T-helper 22 cell (primary cell): ENCODE results near the gene YRDC.
"Not testable (repeated sequence)": the region's sequence is repeated elsewhere in the genome, so short reads cannot be mapped to it uniquely, and the experiment has no call there.

Experiments
- DNase-seq: peaks from one replicate; pipeline ENCODE4 v3.0.0-alpha.2; 2020; ENCODE audit warnings: low read depth

YRDC gene

DNA sequence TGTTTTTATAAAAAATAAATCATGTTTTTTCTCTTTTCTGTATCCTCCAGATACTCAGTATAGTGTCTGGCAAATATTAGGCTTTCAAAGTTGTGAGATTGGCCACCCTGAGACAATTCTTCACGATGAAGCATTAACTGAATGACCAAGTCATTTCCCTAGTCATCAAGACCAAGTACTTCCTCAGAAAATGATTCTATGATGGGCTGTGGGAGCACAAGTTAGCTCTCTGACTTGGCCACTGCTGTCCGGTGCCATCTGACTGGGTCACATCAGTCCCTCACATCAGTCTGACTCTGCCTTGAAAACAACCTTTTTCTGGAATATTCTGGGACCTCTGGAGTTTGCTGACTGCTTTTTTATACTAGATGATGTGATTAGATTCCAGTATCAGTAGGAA lies 13.5 kb upstream of the YRDC start:
- no peak for DNase-seq

DNA sequence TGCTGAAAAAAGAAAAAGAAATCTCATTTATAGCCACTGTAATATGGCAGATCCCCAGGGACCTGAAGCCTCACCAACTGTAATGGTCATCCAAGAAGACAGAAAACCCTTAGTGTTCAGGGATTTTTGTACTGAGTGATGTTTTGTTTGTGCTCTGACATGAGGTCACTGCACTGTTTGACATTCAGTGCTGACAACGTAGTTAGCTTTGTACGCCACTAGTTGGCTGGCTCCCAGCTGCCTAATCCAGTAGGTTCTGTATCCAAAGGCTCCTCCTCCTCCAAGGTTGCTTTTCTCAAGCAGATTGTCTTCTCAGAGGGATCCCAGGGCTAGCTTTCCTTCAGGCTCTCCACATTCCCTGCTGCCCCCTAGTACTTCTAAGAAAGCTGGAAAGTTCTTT lies 9.5 kb upstream of the YRDC start:
- DNase-seq: no peak

DNA sequence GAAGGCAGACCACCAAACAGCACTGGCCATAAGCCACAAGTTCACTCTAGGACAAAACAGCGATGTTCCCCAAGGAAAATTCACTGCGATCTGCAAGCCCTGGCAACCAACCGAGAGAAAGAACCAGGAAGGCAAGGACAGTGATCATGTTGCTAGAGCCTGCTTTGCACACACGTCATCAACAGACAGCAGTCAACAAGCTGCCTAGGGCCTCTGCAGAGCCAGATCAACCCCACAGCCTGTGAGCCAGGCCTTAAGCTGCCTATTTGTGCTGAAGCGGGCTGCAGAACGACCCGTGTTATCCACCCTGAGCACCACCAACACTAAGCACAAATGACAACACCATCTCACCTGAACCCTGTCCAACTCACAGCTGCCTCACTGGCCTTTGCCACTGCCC lies 6.2 kb upstream of the YRDC start:
- DNase-seq: no peak

DNA sequence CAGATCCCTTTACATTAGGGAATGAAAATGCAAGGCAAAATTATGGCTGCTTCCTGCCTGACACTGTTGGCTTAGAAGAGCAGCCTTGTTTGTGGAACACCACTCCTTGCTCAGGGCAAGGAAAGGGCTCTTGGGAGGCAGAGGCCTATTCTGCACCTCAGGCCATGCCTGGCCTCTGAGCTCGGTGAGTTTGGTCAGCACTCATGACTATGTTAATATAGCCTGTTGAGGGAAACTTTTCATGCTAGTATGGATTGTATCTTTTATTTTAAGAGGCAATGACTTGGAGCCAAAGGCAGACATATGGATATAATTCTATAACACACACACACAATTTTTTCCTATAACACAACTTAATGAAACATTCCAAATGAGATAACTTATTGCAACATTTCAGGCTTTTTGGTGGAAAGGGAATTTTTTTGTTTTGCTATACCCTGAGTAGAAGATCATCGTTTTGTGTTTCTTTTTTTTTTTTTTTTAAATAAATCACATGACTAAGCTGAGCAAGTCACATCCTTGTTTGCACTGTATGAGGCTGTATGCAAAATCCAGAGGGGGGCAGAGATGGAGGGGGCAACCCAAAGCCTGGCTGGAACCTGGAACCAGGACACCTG lies 5.6 kb upstream of the YRDC start:
- DNase-seq: no peak

DNA sequence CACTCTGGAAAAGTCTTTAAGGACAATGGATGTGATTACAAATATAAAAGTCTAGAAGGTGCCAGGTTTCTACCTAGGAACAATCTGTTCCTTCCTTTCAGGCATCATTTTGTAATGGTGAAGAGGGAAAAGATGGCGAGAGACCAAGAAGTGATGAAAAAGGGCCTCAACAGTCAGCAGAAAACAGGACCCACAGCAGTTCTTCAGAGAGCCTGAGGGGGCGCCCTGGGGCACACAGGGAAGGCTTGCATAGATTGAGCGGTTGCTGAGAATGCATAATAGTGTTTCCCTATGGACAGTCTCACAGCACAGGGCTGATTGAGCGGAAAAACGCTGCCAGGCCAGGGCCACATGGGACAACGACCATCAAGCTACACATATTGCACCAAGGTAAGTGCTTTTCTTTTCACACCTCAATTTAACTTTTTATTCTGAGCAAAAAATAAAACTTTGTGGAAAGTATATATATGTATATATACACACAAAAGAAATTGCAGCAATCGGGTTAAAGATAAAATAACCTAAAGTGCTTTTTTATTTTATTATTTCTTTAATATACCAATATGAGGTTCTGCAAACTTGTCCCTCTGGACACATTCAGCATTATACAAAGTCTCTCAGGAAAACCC lies 3.1 kb upstream of the YRDC start:
- peak; percentile 38 for DNase-seq

DNA sequence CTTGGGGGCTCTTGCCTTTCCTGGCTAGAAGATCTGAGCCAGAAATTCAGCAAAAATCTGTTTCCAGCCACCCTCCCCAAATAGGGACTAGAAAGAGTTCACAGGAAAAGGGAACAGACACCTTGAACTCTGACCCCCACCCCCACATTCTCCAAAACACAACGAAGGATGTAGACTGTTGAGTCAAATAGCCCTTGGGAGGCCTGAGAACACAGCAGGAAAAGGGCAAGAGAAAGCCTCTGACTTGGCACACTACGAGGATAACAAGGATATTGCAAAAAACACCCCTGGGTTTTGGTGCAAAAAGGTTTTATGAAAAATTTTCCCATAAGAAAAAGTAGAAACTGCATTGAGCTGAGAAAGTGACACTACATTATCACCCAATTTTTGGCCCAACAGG lies 1.9 kb upstream of the YRDC start:
- DNase-seq: no peak

DNA sequence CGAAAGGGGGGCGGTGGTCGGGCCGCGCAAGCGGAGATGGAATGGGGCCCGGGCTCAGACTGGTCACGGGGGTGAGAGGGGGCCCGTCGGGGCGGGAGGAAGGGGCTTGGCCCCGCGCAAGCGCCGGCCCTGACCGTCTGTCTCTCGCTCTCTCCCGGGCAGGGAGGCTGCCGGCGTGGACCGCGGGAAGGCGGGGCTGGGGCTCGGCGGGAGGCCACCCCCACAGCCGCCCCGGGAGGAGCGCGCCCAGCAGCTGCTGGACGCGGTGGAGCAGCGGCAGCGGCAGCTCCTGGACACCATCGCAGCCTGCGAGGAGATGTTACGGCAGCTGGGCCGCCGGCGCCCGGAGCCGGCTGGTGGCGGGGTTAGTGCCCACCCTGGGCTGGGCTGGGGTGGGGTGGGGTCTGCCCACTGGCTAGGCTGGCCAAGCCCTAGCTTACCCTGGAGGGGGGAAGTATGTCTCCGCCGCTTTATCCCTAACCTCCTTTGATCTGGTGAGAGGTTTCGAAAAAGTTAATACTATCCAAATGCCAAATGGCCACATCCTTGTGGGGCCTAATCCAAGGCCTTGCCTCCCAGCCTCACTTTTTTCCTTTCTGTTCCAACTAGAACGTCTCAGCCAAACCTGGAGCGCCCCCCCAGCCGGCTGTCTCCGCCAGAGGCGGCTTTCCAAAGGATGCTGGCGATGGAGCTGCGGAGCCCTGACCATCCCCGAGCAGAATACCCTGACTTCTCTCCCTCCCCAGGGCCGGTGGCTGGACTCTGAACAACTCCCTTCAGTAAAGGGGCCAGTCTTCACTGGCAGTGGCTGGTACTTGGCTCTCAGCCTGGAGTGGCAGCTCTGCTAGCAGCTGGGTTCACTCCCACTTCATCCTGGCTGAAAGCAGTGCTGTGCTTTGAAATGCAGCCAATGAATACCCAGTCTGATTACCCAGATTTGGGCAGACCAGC lies 636 bp upstream of the YRDC start:
- no peak for DNase-seq

DNA sequence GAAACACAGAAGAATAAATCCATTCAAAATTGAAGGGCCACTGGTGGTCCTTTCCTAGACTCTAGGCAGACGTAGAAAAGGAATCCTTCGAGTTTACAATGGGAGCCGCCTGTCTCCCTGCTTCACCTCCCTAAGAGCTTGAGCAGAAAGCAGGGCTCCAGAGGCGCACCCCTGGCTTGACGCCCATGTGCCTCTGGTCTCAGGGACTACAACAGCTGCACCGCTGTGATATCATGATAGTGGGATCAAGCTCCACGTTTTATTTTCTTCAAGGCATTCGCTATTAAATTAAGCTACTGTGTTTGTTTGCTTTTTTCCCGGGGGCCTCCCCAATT lies 821 bp downstream of the YRDC start:
- no peak for DNase-seq

DNA sequence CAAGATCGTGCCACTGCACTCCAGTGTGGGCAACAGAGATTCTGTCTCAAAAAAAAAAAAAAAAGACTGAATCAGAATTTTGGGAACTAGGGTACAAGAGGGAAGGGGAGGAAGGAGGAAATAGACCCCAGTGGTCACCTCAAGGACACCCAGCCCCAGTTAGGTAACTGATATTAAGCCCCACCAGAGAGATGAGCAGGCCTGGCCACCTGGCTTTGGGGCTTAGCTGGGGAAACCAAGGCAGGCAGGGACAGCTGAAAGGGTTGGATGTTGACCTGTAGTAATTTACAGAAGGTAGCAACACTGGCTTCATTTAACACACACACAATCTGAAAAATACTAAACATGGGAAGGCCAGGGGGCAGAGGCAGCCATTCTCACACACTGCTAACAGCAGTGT lies 5.6 kb downstream of the YRDC start:
- DNase-seq: no peak

DNA sequence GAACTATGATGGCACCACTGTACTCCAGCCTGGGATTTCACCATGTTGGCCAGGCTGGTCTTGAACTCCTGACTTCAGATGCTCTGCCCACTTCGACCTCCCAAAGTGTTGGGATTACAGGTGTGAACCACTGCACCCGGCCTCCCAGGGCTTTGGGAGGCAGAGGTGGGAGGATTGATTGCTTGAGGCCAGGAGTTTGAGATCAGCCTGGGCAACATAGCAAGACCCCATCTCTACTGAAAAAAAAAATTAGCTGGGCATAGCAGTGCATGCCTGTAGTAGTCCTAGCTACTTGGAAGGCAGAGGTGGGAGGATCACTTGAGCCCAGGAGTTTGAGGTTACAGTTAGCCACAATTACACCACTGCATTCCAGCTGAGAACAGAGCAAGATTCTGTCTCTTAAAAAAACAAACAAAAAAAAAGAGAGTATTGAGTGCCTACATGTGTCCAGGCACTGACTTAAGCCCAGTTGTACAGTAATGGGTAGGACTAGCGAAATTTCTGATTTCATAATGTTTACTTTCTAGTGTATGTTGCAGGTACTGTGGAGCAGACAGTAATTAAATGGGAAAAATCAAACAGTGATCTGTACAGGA lies 10.2 kb downstream of the YRDC start:
- DNase-seq: no peak

DNA sequence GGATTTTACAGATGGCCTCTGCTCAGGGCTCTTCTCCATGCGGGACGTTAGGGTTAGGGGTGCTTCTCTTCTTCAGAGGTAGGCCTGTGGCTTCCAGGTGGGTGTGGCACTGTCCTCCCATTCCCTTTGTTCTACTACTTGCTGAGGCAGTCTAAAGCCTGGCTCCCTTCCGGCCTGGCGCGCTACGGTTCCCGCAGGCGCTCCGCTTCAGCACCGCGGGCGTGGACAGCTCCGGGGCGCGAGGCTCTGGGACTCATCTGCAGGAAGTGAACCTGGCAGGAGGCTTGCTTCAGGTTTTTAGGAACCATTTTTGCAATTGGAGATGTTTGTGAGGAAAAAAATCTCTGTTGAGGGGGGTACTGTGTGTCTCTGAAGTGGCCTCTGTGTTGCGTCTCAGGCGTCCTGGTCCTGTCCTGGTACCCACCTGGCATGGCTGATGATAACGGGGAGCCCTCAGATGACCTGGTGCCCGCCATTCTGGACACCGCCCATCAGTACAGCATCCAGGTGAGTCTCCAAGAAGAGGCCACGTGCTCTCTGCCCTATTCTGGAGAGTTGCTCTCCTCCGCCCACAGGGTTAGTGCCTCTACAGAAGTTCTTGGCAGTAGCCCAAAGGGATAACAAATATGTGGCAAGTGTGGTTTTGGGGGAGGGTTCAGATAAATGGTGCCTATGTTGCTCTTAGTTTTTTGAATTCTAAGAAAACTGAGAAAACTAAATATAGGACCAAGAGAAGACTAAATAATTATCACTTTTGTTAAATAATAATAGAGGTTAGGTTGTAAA lies 12.5 kb downstream of the YRDC start:
- DNase-seq: no peak

DNA sequence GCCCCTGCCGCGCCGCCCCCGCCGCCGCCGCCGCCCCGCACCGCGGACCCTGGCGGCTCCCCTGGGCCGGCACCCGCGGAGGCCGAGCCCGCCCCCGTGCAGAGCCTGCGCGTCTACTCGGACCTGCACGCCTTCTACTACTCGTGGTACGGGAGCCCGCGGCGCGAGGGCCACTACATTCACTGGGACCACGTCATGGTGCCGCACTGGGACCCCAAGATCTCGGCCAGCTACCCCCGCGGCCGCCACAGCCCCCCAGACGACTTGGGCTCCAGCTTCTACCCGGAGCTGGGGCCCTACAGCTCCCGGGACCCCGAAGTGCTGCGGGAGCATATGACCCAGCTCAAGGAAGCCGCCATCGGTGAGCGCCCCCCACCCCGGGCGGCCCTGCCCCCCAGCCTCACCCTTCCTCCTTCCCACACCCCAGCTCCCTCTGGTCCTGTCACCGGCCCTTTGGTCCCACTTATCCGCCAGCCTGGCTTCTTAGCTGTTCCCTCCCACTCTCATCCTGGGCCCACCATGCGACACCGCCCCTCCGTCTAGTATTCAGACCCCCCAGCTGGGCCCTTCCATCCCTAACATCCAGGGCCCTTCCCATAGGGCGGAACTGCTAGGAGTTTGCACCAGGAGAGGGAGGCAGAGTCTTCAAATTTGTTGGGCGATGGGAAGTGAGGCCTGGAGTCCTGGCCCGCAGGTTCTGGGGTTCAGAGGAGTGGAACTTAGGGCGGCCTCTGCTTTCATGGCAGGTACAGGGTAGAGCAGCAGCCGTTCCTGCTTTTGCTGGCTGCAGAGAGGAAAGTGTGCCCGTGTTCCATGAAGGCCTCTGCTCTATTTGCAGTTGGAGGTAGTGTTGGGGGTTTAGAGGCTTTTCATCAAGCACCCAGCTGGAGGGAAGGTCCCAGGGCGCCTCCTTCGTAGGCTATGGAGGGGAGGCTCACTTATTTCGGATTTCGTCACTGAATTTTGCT lies 13.4 kb downstream of the YRDC start:
- DNase-seq: no peak

DNA sequence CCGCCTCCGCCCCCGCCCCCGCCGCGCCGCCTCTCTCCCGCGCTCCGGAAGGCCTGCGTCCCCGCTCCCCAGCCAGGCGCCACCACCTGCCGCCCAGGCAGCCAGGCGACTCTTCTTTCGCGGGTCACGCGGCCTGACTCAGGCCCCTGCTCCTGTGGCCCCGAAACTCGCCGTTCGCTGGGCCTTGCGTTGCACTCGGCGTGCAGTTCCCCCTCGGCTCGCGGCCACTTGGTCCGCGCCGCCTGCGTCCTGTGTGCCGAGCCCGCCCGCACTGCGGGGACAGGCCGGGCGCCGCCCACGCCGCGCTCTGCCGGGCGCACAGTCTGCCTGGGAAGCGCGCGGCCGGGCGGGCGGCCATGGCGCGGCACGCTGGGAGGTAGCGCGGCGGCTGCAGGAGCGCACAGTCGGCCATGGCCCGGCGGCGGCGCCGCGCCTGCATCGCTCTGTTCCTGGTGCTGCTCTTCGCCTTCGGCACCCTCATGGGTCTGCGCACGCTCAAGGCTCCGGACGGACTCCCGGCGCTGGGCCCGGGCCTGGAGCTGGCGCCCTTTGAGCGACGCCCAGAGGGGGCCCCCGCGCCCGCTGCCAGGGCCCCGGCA lies 14.1 kb downstream of the YRDC start, which contains the start of gene MANEAL:
TSS of gene MANEAL (plus strand) at position 75 of the 599 bp plus-strand sequence. CDS start at position 411, 336 bp downstream.
- DNase-seq: no peak

DNA sequence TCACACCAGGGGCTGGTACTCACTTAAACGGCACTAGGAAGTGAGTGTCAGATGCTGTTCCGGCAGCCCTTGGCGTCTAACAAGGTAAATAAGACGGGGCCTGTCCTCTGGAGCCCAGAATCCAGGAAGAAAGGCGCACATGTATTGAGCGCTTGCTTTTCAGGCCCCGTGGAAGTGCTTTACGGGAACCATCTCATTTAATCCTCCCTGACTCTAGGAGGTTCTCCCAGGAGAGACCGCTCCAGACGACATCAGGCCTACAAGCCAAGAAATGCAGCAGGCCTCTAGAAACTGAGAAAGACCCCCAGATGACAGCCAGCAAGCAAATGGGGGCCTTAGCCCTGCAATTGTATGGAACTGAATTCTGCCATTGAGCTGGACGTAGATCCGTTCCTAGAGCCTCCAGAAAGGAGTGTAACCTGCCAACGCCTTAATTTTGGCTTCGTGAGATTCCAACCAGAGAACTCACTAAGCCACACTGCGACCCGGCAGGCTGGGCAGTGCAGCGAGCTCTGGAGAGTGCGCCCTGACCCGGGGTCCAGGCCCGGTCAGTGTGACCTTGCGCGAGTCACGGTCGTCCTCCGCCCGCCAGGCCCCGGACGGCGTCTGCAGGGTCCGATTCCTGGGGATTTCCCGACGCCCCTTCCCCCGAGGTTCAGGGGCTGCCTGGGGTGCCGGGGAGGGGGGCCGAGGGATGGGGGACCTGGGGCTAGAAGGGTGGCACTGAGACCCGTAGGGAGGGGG lies 14.9 kb downstream of the YRDC start:
- no peak for DNase-seq

DNA sequence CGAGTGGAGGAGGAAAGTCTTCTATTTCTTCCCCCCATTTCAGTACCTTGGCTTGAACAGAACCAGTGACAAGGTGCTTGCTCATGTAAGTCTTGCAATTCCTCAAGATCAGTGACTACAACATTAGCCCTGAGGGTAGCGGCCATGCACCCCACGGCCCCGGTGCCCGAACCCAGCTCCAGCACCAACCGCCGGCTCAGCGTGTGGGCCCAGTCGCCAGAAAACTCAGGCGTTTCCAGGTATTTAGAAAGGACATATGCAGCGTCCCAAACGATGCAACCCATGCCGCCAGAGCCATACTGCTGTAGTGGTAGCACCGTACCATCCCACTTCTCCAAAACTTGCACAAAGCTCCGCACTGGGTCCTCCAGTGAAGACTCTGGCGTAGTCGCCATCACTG lies 25.5 kb downstream of the YRDC start:
- no peak for DNase-seq

DNA sequence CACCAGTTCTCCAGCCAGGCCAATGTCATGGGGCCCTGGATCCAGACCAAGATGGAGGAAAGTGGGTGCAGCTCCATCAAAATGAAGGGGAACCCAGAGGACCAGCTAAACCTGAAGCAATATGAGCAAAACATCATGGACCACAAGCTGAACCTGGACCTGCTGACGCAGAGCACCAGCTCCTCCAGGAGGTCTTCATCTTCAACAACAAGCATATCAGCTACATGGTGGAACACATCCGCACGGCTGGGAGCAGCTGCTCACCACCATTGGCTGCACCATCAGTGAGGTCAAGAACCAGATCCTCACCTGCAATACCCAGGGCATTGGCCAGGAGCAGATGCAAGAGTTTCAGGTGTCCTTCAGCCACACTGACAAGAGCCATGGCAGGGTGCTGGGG lies 29.4 kb downstream of the YRDC start:
- DNase-seq: no peak

DNA sequence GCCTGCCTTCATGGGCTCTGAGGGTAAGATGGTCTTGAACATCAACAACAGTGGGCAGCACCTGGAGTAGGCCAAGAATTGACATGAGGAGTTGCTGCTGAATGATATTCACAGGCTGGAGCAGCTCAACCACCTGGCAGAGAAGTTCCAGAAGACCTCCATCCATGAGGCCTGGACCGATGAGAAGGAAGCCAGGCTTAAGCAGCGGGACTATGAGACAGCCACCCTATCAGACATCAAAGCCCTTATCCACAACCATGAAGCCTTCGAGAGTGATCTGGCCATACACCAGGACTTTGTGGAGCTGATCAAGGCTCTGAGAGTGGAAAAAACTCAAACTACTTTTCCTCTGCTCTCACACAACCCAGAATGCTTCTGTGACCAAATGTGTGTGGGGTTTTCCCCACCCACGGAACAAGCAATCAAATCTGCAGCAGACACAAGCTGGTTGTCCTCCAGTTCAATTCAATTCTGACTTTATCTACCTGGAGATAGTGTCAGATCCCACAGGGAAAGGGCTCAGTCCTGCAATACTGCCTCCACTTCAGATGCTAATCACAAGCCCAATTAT lies 31.0 kb downstream of the YRDC start:
- DNase-seq: no peak

DNA sequence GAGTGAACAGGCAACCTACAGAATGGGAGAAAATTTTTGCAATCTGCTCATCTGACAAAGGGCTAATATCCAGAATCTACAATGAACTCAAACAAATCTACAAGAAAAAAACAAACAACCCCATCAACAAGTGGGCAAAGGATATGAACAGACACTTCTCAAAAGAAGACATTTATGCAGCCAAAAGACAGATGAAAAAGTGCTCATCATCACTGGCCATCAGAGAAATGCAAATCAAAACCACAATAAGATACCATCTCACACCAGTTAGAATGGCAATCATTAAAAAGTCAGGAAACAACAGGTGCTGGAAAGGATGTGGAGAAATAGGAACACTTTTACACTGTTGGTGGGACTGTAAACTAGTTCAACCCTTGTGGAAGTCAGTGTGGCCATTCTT lies 36.6 kb downstream of the YRDC start:
- not testable (repeated sequence) for DNase-seq

DNA sequence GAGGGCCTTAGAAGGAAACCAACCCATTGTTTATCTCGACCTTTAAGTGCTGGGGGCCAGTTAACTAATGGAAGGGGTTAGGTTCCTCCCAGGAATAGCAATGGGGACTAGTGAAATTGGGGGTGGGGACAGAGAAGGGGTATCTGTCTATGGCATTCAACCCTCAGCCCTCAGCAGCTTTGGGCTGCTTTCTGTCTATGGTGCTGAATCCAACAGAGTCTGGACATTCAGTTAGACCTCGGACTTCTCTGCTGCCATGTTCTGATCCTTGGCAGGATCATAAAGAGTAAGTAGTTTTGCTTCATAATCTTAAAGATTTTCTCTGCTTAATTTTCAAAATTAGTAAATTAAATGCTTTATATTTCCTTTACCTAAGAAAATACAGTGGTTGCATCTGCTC lies 40.5 kb downstream of the YRDC start:
- DNase-seq: no peak
